ENCODE measurements around the gene CCPG1. TPM values are rescaled to one million over a fixed set of nuclear protein-coding genes. Genes with fewer than 3 reads are reported as not detected.

The CCPG1 gene
- total and polyA plus RNA-seq, 7 donors = 28.3 to 112 (median 70.5) TPM

GRCh38 chr15:55327387-55327786, 80.8 kb downstream of the CCPG1 start:
- DNase-seq = no peak
- Histone ChIP-seq H3K36me3 (ENCODE audit: insufficient read depth in 1 of 2, low read depth in 1 of 2) (peaks cover 0 to 20% of the 10 kb centered on the region in 2 donors), H3K9me3 (no peaks in the 10 kb centered on the region), H3K27me3 (ENCODE audit: insufficient read depth in 3 of 3, low read length in 2 of 3) (no peaks in the 10 kb centered on the region), H3K4me3 (no peak overlapping the region), H3K4me1 (no peaks in the 10 kb centered on the region), H3K27ac (no peak overlapping the region)
- ATAC-seq = no peak
- WGBS, 3 donors = 75 to 91% (median 79%) methylated on average over 1 of the region's 1 CpG
- intact Hi-C loops (cut with DNase I) = loop anchor here in 1 of 2 donors (10.0 kb wide), 1 partner anchor 107 kb away; no protein-coding TSS in a partner anchor
- TF ChIP-seq CTCF (IDR thresholded peaks at IDR 0.05) = no peak

- H3K4me3 ChIP-seq = no peak overlapping the region
- no peak for DNase-seq
- H3K9me3 ChIP-seq = no peaks in the 10 kb centered on the region
- H3K36me3 ChIP-seq (ENCODE audit: insufficient read depth in 1 of 2, low read depth in 1 of 2) = no peaks in the 10 kb centered on the region
- no peak for ATAC-seq
- peaks cover 6% of the 10 kb centered on the region for H3K4me1 ChIP-seq
- H3K27me3 ChIP-seq (ENCODE audit: insufficient read depth in 3 of 3, low read length in 2 of 3) = no peaks in the 10 kb centered on the region
- TF ChIP-seq CTCF (IDR thresholded peaks at IDR 0.05) = no peak
- intact Hi-C loops (cut with DNase I) = loop anchor here in 1 of 2 donors (10.0 kb wide), 1 partner anchor 112 kb away; no protein-coding TSS in a partner anchor
- 83 to 87% (median 87%) methylated on average over 5 of the region's 5 CpGs for WGBS, 3 donors
- no peak overlapping the region for H3K27ac ChIP-seq
These were observed 85.7 kb downstream of the CCPG1 start for GRCh38 chr15:55322467-55322866.

GRCh38 chr15:55320963-55321362, 87.2 kb downstream of the CCPG1 start:
- DNase-seq (no peak), ATAC-seq (no peak)
- H3K4me1 ChIP-seq = peaks cover 8% of the 10 kb centered on the region
- no peak overlapping the region for H3K27ac ChIP-seq
- no peaks in the 10 kb centered on the region for H3K27me3 ChIP-seq (ENCODE audit: insufficient read depth in 3 of 3, low read length in 2 of 3)
- WGBS, 3 donors = 81 to 90% (median 87%) methylated on average over 1 of the region's 1 CpG
- peaks cover 0 to under 1% of the 10 kb centered on the region in 2 donors for H3K36me3 ChIP-seq (ENCODE audit: insufficient read depth in 1 of 2, low read depth in 1 of 2)
- H3K4me3 ChIP-seq = no peak overlapping the region
- intact Hi-C loops (cut with DNase I) = loop anchor here in 1 of 2 donors (10.0 kb wide), 1 partner anchor 114 kb away; no protein-coding TSS in a partner anchor
- no peak for TF ChIP-seq CTCF (IDR thresholded peaks at IDR 0.05)
- no peaks in the 10 kb centered on the region for H3K9me3 ChIP-seq

- H3K4me3 ChIP-seq = no peak overlapping the region
- H3K4me1 ChIP-seq = peaks cover 8% of the 10 kb centered on the region
- intact Hi-C loops (cut with DNase I) = loop anchor here in 1 of 2 donors (10.0 kb wide), 1 partner anchor 115 kb away; no protein-coding TSS in a partner anchor
- no peaks in the 10 kb centered on the region for H3K27me3 ChIP-seq (ENCODE audit: insufficient read depth in 3 of 3, low read length in 2 of 3)
- H3K27ac ChIP-seq = no peak overlapping the region
- 50 to 65% (median 57%) methylated on average over 2 of the region's 2 CpGs for WGBS, 3 donors
- H3K36me3 ChIP-seq (ENCODE audit: insufficient read depth in 1 of 2, low read depth in 1 of 2) = peaks cover 0 to 4% of the 10 kb centered on the region in 2 donors
- DNase-seq (no peak), ATAC-seq (no peak)
- H3K9me3 ChIP-seq = no peaks in the 10 kb centered on the region
- no peak for TF ChIP-seq CTCF (IDR thresholded peaks at IDR 0.05)
These were observed 88.0 kb downstream of the CCPG1 start for GRCh38 chr15:55320238-55320550.
